Stimulated activated CD4-positive, alpha-beta T cell treated with anti-CD3 and anti-CD28 coated beads, Interleukin-2, amount 100 ng/mL, for 24 hours (primary cell): Measurements from ENCODE around the gene EFL1.
"Not testable (repeated sequence)": the region's sequence is repeated elsewhere in the genome, so short reads cannot be mapped to it uniquely, and the experiment has no call there.

ENCODE experiments used
- DNase-seq, 2 donors: peaks; one replicate each; pipeline ENCODE4 v3.0.0-alpha.2; 2020

EFL1 gene

DNA sequence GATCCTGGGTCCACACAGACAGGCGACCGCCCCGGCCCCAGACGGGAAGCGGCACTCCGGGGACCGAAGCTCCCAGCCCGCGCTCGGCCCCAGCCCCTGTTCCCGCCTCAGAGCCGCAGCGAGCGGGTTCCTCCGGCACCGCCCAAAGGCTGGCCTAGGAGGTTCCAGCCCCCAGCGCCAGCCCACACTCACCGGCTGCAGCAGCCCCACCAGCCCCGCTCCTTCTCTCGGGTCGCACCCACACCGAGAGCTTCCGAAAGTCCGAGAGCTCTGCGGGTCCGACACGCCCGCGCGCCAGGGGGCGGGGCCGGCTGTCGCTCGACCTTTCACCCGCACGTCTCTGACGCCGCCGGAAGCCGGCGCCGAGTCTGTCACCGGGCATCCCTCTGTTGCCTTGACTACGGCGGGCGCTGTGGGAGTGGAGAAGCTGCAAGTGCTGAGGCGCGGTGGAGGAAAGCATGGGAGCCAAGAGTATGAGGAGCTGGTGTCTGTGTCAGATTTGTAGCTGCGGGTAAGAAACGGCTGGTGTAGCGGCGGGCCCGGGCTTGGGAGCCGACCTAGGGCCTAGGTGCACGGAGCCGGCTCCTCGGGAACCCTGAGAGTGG is at the start of gene EFL1, which contains the start of gene SAXO2:
TSS of gene EFL1 (minus strand) at position 313 of the 605 bp plus-strand sequence. CDS start 956 bp downstream, outside the sequence.
TSS of gene SAXO2 (plus strand) at position 397 of the 605 bp plus-strand sequence. CDS start at position 459, 62 bp downstream.
- DNase-seq: peak; percentile 93 to 96

- DNase-seq: not testable (repeated sequence)
These were observed 48.8 kb upstream of the EFL1 start for GRCh38 chr15:82311321-82311720.

DNA sequence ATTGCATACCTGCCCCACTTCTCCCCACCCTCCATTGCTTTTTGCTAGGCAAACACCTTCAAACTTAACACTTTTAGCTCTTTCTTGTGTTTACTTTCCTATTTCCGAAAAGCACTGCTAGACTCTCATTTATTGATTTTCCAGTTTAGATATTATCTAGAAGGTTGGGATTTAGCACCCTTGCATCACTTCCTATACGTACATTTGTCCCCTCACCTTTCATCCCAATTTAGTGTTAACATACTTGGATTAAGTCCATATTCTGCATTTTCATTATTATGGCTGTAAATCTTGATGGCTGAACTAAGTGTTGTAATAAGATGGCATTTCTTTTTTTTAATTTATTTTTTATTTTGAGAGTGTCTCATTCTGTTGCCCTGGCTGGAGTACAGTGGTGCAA is 47.3 kb upstream of the EFL1 start:
- DNase-seq: no peak

GRCh38 chr15:82307714-82308081 is 45.2 kb upstream of the EFL1 start:
- DNase-seq: no peak

GRCh38 chr15:82306791-82307713 is 44.5 kb upstream of the EFL1 start:
- no peak for DNase-seq

DNA sequence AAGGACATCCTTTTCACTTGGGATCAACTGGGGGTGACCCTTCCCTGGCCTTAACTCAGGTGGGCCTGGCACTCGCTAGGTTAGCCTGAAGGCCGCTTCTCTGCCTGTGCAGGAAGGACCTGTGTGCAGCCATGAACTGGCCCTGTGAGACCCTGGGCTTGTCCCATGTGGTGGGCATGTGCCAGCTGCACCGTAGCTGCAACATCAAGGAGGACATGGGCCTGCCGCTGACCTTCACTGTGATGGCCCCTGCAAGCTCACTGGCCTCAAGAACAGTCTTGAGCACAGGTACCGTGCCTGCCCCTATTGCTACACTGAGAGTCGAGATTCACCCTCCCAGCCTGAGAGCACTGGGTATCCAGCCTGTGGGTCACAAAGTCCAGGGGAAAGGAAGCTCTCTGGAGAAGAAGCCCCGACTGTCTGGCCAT is 43.1 kb upstream of the EFL1 start:
- no peak for DNase-seq

GRCh38 chr15:82304778-82305090 is 42.2 kb upstream of the EFL1 start:
- DNase-seq: no peak

DNA sequence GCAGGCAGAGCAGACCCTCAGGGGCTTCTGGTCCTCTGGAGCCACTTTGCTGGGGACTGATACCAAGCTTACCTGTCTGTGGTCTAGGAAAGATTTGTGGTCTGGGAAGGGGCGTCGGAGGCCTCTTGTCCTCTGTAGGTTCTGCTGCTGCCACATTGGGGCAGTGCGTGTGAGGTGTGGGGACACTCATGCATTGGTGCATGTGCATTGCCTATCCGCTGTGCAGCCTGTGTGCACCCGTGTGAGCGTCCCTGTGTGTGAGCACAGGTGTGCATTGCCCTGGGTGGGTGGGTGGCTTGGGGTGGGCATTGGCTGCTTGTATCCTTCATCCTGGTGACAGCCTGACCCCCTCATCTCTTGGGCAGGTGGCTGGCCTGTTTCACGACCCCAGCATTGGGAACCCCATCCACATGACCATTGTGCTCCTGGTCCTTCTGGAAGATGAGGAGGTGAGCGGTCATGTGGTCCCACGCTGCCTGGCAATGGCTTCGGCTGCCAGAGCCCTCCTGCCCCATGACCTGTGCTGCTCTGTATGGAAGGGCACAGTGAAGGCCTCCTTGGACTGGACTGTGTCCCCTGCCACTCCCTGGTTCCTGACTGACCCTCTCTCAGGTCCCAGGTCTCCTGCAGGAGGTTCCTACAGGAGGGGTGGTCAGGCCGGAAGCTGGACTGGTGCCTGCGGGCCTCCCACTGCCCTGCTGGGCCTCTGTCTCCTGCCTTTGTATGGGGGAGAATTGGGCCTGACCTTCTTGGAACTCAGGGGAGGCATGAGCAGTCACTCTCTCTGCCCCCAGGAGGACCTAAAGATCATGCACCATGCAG is 41.6 kb upstream of the EFL1 start:
- DNase-seq: no peak

GRCh38 chr15:82301296-82302016 is 38.9 kb upstream of the EFL1 start:
- DNase-seq: no peak

- no peak for DNase-seq
These were observed 38.3 kb upstream of the EFL1 start for GRCh38 chr15:82300883-82301282.

DNA sequence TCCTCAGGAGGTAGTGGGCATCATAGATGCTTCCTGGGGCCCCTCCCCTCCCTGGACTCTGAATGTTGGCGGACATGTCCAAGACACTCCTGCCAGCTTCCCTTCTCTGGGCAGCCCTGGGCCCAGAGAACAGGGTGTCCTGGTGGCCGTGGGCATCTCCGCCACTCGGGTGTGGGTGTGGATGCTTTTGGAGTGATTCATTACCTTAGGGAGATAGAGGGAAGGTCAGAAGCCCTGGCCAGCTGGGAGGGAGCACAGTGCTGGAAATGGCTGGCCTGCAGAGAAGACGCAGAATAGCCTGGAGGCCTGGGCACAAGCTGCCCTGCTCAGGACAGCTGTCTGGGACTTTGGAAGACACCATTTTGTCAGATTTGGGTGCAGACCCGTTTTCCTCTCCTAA is 37.8 kb upstream of the EFL1 start:
- DNase-seq: not testable (repeated sequence)

DNA sequence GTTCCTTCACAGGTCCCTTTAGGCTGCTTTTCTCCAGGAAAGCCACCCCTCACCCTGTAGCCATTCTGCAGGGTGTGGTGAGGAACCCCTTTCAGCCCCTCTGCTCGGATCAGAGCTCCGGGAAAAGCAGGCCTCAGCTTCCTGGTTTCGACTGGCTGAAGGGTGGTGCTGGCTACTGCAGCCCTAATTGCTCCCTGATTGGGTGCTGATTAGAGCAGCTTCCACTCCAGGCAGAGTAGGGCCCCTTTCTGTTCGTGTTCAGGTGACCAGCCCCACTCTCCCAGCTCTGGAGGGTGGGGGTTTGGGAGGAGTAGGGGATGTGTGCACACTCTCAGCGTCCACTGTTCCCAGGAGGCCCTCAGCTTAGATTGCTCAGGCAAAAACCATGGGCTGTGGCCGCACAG is 37.0 kb upstream of the EFL1 start:
- not testable (repeated sequence) for DNase-seq

DNA sequence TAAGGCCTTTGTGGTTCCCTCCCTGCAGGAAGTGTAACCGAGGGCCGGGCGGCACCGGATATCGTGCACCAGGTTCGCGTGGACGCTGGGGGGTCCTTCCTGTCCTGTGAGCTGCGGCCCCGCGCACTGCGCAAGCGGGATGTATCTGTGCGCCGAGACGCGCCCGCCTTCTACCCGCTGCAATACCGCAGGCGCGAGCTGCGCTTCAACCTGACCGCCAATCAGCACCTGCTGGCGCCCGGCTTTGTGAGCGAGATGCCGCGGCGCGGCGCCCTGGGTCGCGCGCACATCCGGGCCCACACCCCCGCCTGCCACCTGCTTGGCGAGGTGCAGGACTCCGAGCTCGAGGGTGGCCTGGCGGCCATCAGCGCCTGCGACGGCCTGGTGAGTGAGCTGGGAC is 36.0 kb upstream of the EFL1 start:
- peak; percentile 43 to 62 for DNase-seq

GRCh38 chr15:82298032-82298431 is 35.5 kb upstream of the EFL1 start:
- DNase-seq: no peak

- no peak for DNase-seq
These were observed 35.0 kb upstream of the EFL1 start for GRCh38 chr15:82297546-82297945.

DNA sequence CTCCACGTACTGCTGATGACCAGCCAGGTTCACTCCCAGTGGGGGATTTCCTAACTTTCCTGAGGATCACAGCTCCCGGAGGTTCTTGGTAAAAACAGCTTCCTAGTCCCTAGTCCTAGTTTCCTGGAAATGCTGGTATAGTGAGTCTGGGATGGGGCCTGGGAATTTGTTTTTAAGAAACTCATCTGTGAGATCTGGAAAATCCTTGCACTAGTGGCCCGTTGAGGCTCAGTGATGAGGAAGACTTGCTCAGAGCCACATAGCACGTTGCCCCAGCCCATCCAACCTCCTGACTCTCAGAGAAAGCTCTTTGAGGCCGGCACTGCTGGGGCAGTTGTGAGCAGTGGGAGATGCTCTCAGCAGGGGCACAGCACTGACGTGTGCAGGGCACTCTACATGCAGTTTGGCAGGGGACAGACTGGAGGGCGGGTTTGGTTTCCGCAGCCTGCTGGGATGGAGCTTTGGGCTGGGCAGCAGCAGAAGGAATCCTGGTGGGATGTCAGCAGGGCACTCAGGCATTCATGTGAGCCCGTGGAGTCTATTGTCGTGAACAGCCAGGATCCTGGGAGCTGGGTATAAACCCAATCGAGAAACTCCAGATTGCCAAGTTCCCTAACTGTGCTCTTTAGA is 31.6 kb upstream of the EFL1 start:
- DNase-seq: no peak

DNA sequence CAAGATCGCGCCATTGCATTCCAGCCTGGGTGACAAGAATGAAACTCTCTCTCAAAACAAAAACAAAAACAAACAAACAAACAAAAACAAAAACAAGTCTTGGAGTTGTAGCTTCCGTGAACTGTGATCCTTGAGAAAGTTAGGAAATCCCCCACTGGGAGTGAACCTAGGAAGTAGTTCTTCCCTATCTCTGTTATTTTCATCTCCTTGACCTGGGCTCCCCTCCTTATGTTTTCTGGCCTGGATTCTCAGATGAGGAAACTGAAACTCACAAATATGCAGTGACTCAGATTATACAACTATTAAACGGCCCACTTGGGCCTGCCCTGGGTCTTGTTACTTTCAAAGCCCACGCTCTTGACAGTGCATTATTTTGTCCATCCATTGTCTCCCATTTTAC is 29.7 kb upstream of the EFL1 start:
- no peak for DNase-seq

- DNase-seq: not testable (repeated sequence)
These were observed 25.7 kb upstream of the EFL1 start for GRCh38 chr15:82288202-82288601.

GRCh38 chr15:82286475-82286874 is 23.9 kb upstream of the EFL1 start:
- DNase-seq: not testable (repeated sequence)

- not testable (repeated sequence) for DNase-seq
These were observed 21.8 kb upstream of the EFL1 start for GRCh38 chr15:82284381-82284780.

DNA sequence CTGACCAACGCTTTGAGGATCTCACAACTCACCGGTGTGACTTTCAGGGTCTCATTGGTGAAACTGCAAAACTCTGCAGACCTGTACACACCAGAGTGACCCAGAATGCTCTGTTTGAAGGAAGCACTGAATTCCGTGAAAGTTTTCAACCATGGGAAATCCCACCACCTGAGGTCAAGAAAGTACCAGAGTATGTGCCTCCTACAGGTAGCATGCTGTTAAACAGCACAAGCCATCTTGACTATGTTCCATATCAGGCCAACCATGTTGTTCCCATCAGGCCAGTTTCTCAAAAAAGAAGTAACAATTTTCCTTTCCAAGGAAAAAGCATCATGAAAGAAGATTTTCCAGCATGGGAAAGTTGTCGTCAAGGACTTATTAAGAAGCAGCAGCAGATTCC is 19.9 kb upstream of the EFL1 start:
- DNase-seq: not testable (repeated sequence)

GRCh38 chr15:82281276-82281675 is 18.7 kb upstream of the EFL1 start:
- DNase-seq: not testable (repeated sequence)
